ENCODE results near the gene POLR2B.
"Not testable (repeated sequence)": the region's sequence is repeated elsewhere in the genome, so short reads cannot be mapped to it uniquely, and the experiment has no call there.

The POLR2B gene

GRCh38 chr4:56978750-56979303 lies at the start of gene POLR2B:
Gene POLR2B (plus strand): TSS chr4:56978896. CDS start chr4:56978986, 90 bp downstream.
- DNase-seq, result peak; percentile 88

GRCh38 chr4:56930638-56931037 lies 48.1 kb upstream of the POLR2B start:
- DNase-seq, result no peak

GRCh38 chr4:56931924-56932323 lies 46.8 kb upstream of the POLR2B start:
- no peak for DNase-seq

GRCh38 chr4:56937262-56937661 lies 41.4 kb upstream of the POLR2B start:
- no peak for DNase-seq

GRCh38 chr4:56939826-56940225 lies 38.9 kb upstream of the POLR2B start:
- DNase-seq, result not testable (repeated sequence)

- DNase-seq, result no peak
Observed at GRCh38 chr4:56940403-56940802, 38.3 kb upstream of the POLR2B start.

- no peak for DNase-seq
Observed at GRCh38 chr4:56940971-56941370, 37.7 kb upstream of the POLR2B start.

- no peak for DNase-seq
Observed at GRCh38 chr4:56941403-56941802, 37.3 kb upstream of the POLR2B start.

- no peak for DNase-seq
Observed at GRCh38 chr4:56953680-56954520, 24.8 kb upstream of the POLR2B start.

GRCh38 chr4:56958111-56958517 lies 20.6 kb upstream of the POLR2B start:
- peak; percentile 80 for DNase-seq

- no peak for DNase-seq
Observed at GRCh38 chr4:56959100-56959499, 19.6 kb upstream of the POLR2B start.

GRCh38 chr4:56961107-56961500 lies 17.6 kb upstream of the POLR2B start:
- no peak for DNase-seq

GRCh38 chr4:56971383-56971782 lies 7.3 kb upstream of the POLR2B start:
- DNase-seq, result no peak

GRCh38 chr4:56972389-56972788 lies 6.3 kb upstream of the POLR2B start:
- no peak for DNase-seq

GRCh38 chr4:56972809-56973208 lies 5.9 kb upstream of the POLR2B start:
- DNase-seq, result no peak

GRCh38 chr4:56973336-56973735 lies 5.4 kb upstream of the POLR2B start:
- no peak for DNase-seq

- DNase-seq, result no peak
Observed at GRCh38 chr4:56976283-56976836, 2.3 kb upstream of the POLR2B start.

- DNase-seq, result peak; percentile 44
Observed at GRCh38 chr4:56976837-56977320, 1.8 kb upstream of the POLR2B start.

GRCh38 chr4:56977321-56978012 lies 1.2 kb upstream of the POLR2B start, which contains the start of gene NOA1:
Gene NOA1 (minus strand): TSS chr4:56977606. CDS start chr4:56977585, 21 bp downstream.
- DNase-seq, result peak; percentile 96

GRCh38 chr4:56979421-56980072 lies 851 bp downstream of the POLR2B start:
- no peak for DNase-seq

- DNase-seq, result no peak
Observed at GRCh38 chr4:56981795-56982201, 3.1 kb downstream of the POLR2B start.

- DNase-seq, result no peak
Observed at GRCh38 chr4:56986192-56986591, 7.5 kb downstream of the POLR2B start.

- DNase-seq, result no peak
Observed at GRCh38 chr4:56986952-56987351, 8.3 kb downstream of the POLR2B start.
